ENCODE results near the gene TRMT1.

Gene TRMT1

DNA sequence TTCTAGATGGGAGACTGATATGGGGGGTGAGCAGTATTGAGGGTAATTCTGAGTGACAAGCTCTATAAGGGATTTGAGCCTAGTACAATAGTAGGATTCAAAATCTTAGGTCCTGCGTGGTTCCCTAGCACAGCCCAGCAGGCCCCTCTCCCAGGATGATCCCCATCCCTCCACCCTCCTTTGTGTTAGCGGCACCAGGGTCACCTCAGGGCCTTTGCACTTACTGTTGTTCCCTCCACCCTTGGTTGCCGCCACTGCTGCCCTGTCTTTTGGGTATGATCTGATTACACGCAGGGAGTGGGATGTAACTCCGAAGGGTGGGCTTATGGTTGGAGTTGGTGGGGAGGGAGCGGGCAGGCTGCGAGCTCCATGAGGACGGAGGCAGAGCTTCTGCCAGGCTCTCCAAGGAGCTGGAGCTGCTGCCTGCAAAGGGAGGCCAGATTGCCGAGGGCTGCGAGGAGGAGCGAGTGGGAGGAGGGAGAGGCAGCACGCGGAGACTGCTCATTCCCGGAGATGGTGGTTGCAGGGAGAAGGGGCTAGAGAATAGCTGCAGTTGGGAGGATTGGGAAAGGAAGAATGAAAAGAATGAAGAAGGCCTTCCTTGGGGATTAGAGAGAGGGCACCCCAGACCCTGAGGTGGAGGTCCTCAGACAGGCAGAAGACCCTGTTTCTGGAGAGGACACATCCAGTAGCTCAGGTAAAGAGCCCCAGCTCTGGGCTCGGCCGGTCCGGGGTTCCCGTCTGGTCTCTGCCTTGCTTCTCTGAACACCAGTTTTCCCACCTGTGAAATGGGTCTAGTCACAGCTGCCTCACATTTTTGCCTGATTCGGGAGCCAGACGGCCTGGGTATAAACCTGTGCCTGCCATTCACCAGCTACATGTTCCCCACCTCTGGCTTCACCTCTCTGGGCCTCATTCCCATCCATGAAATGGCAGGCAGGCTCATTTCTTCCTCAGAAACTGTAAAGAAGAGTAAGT, 6.7 kb upstream of the TRMT1 start:
- DNase-seq = no peak

- DNase-seq = no peak
Measured at GRCh38 chr19:13122275-13122878, 5.8 kb upstream of the TRMT1 start.

GRCh38 chr19:13121551-13122274, 5.2 kb upstream of the TRMT1 start:
- DNase-seq = no peak

- DNase-seq = no peak
Measured at GRCh38 chr19:13120817-13121216, 4.3 kb upstream of the TRMT1 start.

DNA sequence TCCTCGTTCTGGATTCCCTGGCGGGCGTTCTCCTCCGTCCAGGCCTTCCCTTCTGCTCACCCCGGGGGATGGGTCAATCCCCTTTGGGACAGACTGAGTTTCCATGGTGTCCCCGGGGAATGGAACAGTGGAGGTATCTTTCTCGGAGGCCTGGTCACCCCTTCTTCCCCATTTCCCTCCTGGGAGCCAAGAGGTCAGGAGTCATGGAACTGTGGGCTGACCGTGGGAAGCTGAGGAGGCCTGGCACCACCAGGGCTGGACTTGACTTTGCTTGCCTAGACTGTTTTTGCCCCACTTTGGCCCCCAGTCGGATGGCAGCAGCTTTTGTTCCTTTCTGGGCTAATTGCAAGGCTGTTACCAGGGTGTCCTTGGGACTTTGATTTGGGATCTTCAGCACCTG, 3.5 kb upstream of the TRMT1 start:
- no peak for DNase-seq

DNA sequence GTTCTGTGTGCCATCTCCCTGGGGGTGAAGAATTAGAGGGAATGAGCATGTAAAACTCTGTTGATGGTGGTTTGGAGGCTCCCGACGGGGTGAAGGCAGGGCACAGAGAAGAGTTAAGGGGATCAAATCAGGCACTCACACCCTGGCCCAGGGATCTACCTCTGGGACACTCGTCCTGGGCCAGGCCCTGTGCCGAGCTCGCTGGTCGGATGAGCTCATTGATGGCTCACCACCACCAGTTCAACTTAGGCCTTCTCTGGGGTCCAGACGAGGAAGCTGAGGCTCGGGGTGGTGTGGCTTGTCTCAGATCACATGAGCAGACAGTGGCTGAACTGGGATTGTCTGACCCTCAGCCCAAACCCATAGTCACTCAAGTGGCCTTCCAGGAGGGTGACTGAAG, 3.1 kb upstream of the TRMT1 start:
- no peak for DNase-seq

DNA sequence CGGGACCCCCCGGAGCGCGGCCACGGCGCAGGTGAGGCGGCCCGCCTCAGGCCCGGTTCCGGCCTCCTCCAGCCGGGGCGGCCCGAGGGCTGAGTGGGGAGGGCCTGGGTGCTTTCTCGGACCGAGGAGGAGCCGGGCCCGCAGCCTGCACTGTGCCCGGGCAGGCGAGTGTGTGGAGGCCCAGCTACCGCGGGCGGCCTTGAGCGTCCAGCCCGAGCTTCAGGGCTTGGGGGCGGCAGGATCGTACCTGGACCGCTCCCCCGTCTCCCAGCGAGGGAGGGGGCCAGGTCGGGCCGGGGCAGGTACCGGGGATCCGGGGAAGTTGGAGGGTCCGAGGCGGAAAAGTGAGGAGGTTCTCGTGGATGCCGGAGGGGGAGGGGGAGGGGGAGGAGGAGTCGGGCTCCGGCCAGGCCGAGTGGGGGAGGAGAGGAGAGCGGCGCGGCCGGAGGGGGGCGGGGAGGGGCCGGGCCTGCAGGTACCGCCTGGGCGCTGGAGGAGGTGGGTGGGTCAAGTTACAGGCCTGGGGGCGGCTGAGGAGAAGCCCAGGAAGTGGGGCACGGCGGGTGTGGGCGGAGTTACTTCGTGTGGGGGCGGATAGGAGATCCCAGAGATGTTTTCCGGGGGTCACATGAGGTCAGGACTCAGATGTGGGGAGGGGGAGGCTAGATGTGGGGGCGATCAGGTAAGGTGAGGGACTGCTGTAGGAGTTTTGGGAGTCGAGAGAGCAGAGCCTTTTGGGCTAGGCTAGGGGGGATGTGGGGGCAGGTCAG, 2.1 kb upstream of the TRMT1 start:
- DNase-seq = no peak

- DNase-seq = no peak
Measured at GRCh38 chr19:13117772-13118423, 1.4 kb upstream of the TRMT1 start, which contains the start of gene NACC1. Gene NACC1, plus strand, starts transcription at chr19:13118264. Its CDS starts 16,944 bp downstream, at chr19:13135208.

DNA sequence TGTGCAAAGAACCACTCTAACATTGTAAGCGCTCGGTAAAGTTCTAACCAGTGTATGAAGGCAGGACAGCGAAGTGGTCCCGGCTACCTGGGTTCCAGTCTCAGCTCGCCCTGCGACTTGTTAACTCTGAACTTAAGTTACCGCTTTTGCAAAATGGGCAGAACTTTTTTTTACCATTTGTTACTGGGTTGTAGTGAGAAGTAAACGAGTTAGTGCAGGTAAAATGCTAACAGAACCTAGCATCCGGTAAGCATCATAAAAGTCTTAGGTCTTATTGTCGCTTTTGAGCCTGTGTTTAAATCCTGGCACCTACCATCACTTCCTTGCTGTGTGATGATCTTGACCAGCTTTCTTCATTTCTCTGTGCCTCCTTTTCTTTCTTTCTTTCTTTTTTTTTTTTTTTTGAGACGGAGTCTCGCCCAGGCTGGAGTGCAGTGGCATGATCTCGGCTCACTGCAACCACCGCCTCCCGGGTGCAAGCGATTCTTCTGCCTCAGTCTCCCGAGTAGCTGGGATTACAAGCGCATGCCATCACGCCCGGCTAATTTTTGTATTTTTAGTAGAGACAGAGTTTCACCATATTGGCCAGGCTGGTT, 734 bp upstream of the TRMT1 start:
- DNase-seq = no peak

DNA sequence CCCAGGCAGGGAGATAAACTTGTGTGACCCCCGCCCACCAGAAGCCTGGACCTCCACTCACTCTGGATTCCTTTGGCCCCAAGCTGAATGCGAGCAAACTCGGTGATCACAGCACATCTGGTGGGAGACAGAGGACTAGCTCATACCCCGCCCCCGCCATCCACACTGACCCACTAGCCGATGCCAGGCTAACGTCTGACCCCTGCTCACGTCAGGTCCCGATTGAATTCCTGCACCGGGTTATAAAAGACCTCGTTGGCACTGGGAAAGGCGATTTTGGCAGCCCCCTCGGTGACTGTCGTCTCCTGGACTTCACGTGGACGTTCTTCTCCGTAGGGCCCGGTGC, 631 bp downstream of the TRMT1 start:
- DNase-seq = no peak

GRCh38 chr19:13112555-13112954, 4.0 kb downstream of the TRMT1 start:
- DNase-seq = no peak

DNA sequence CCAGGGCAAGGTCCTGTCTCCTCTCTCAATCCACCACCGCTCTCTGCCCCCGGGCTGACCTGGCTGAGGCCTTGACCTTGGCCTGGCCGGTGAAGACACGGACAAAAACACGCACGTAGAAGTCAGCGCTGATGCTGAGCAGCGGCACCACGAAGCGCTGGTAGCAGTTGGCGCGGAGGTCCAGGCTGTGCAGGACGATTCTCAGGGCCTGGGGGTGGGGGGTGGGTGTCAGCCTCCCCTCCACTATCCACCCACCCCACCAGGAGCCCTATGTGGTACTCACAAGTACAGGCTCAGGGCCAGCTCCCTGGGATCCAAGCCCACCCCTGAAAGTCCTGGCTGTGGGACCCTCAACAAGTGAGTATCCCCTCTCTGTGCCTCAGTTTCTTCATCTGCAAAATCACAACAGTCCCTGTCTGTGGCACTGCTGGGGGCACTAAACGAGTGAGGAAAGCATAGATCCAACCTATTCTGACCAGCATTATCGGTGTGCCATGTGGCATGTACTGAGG, 6.4 kb downstream of the TRMT1 start:
- DNase-seq = no peak

DNA sequence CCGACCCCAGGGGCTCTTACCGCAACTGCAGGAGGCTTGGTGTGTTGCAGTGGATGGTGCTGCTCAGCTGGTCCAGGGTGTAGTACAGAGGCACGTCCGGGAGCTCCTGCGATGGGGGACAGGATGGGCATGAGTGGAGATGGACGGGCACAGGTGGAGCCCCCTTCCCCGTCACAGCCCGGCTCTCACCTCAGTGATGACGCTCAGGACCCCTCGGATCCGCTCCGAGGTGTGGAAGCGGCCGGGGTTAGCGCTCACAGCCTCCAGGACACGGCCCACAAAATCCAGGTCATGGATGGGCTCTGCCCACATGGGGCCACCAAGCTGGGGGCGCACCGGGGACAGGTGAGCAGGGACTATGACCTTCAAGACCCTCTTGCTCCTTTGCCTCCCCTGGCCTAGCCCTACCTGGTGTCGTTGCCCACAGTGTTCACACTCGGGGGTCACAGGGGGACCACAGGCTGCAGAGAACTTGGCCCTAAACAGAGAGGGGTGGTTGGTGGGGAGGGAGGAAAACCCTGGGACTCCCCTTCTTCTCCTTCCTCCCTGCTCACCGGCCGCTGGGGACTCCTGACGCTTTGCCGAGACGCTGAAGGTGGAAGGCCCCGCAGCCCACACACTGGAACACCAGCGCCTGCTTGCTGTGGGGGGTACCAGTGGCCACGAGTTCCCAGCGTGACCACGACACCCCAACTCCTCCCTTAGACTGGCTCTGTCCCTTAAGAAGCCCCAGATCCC, 7.0 kb downstream of the TRMT1 start:
- no peak for DNase-seq

GRCh38 chr19:13104848-13105711, 11.5 kb downstream of the TRMT1 start:
- no peak for DNase-seq

GRCh38 chr19:13104360-13104847, 12.1 kb downstream of the TRMT1 start:
- DNase-seq = no peak

DNA sequence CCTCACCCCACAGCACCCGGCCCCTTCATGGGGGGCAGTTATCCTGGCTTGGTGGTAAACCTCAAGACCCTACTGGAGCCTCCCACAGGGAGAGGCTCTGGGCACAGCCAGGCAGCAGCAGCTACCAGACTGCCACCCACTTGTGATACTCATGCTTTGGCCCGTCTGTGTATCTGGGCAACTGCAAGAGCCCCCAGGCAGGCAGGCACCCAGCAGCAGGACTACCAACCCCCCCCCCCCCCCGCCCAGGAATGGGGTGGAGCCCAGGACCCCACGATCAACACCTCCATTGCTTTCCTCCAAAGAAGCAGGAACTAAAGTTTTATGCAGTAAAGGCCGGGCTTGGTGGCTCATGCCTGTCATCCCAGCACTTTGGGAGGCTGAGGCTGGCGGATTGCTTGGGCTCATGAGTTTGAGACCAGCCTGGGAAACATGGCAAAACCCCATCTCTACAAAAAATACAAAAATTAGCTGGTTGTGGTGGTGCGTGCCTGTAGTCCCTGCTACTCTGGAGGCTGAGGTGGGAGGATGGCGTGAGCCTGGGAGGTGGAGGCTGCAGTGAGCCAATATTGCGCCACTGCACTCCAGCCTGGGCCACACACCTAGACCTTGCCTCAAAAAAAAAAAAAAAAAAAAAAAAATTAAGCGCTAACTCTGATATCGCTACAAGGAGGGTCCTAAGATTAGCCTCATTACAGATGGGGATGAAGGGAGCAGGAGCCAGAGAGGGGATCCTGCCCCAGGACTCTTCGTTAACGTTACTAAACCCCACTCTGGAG, 12.8 kb downstream of the TRMT1 start:
- no peak for DNase-seq

DNA sequence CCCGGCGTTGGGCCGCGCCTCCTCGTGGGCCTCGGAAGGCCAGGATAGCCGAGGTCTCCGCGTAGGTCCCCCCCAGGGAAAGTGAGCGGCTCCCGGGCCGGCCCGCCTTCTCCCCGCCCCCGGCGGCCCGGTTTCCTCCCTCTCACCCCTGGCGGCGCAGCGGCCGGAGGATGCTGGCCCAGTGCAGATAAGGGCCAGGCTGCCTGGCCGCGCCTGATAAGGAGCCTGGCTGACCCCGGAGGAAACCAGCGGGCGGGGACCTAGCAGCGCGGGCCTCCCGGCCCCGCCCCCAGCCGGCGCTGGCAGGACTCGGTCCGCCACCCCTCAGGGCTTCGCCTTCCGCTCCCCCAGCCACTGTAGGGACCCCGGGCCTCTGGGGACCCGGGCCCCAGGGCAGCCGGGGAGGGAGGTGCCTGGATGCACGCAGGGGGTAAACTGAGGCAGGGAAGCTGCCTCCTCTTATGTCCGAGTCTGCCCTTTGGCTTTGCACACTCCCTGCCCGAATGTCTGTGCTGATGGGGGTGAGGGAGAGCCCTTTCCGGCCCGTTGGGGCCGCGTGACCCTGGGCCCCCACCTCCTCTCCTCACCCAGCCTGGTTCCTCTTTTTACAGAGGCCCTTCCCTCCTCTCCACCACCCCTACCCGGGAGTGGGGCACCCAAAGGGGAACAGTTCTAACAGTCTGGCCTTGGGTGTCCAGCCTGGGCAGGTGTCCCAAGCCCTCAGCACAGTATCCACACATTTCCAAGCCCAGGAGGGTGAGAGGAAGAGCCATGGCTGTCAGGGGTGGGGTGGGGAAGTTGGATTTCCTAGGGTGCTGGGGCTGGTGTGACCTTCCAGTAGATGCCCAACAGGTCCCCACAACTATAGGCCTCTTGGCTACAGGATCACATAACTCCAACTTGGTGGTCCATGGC, 13.6 kb downstream of the TRMT1 start, which contains the start of gene LYL1:
Gene LYL1, minus strand, starts transcription at position 193 of the 915 bp plus-strand sequence. CDS start 1,687 bp downstream, outside the sequence.
- no peak for DNase-seq

DNA sequence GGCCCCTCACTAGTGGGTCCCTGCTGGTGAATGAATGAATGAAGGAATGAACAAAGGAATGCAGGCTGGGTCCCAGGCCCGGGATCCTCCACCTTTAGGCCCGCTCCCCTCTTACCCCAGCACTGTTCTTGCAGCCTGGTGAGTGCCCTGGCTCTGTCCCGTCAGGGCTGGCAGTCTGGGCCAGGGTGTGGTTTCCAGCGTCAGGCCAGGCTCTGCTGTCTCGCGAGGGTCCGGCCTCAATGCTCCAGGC, 14.2 kb downstream of the TRMT1 start:
- DNase-seq = no peak

All from NCI-H187 treated with DMSO at 0.1 percent for 48 hours (cell line).